Measurements from ENCODE around the gene ITGB5.

DNA sequence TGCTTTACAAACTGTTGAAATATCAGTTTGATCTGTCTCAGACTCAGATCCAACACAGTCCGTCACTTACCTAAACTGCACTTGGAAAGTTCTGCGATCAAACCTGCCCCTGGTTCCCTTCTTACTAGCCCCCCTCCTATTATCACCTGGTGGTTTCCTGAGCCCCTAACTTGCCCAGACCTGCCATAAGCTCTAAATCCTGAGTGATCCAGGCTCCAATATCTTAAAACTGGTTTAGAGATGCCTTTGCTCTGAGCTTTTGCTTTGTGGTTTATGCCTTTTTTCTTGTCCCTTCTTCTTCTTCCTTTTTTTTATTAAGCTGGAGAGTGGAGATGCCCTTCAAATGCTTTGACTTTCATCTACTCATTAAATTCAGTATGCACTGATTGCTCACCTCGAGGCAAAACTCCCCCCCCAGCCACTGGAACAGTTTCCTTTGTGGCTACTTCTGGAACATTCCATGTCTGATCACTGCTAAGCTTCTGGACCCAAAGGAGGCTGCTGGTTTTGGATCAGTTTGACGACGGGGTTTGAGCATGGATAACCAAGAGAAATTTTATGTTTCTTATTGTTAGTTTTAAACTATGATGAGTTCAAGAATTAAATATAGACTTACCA lies 3.5 kb upstream of the ITGB5 start:
- no peak for TF ChIP-seq TOX (CRISPR knock-in tag; IDR thresholded peaks at IDR 0.05; ENCODE audit: borderline replicate concordance)
- TF ChIP-seq, protein P1, sequence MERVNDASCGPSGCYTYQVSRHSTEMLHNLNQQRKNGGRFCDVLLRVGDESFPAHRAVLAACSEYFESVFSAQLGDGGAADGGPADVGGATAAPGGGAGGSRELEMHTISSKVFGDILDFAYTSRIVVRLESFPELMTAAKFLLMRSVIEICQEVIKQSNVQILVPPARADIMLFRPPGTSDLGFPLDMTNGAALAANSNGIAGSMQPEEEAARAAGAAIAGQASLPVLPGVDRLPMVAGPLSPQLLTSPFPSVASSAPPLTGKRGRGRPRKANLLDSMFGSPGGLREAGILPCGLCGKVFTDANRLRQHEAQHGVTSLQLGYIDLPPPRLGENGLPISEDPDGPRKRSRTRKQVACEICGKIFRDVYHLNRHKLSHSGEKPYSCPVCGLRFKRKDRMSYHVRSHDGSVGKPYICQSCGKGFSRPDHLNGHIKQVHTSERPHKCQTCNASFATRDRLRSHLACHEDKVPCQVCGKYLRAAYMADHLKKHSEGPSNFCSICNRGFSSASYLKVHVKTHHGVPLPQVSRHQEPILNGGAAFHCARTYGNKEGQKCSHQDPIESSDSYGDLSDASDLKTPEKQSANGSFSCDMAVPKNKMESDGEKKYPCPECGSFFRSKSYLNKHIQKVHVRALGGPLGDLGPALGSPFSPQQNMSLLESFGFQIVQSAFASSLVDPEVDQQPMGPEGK (CRISPR knock-in tag; IDR thresholded peaks at IDR 0.05; ENCODE audit: borderline replicate concordance) = no peak
- TF ChIP-seq RARB (CRISPR knock-in tag; IDR thresholded peaks at IDR 0.05) = no peak

All from SK-N-SH treated with all-trans-retinoic acid at 6 μM for 48 hours (cell line).